GM19035 (cell line): Measurements from ENCODE around the gene NTRK3.

Experiments used
- ATAC-seq: cut with Tn5 transposase; IDR thresholded peaks from one replicate; pipeline ENCODE4 v1.9.1; 2021; ENCODE audit not compliant: unreplicated experiment

NTRK3 gene

GRCh38 chr15:87954793-87955192 is 301.7 kb downstream of the NTRK3 start:
- no peak for ATAC-seq

DNA sequence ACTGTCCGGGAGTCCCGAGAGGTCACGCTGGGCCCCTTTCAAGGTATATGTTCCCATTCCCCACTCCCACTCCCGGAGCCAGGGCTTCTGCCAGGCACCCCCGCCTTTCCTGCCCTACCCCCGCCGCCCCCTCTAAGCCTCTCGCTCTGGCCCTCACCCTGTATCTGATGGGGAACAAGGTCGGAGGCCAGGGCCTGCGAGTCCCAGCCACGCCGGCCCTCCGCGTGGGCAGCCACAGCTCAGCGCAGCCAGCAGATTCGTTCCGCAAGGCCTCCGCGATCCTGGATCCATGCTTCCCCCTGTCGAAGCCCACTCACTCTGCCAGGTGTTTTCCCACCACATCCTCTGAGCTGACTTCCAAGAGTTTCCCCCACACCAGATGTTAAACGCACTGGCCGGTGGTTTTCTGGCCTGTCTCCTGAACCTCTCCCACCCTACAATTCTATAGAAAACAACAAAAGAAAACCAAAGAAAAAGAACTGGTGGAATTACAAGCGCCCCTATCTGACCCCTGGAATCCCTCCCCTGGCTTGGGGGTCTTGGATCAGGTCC is 303.7 kb downstream of the NTRK3 start:
- no peak for ATAC-seq

GRCh38 chr15:87949575-87950223 is 306.8 kb downstream of the NTRK3 start:
- no peak for ATAC-seq

DNA sequence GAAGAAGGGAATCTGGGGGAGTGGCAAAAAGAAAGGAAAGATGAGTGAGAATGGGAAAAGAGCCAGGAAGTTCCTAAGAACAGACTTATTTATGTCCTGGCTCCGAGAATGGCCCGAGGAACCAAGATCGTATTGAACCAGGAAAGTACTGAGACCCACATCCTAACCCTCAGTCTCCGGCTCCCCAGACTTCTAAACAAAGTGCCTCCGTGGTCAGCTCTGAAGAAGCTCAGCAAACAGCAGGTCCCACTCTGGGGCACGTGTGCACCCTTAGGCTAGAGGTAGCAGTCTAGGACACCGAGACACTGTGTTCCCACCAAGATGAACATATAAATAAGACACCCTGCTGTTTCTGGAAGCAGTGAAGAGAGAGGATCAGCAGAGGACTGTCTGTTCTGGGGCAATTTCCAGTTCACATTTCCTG is 307.4 kb downstream of the NTRK3 start:
- no peak for ATAC-seq

DNA sequence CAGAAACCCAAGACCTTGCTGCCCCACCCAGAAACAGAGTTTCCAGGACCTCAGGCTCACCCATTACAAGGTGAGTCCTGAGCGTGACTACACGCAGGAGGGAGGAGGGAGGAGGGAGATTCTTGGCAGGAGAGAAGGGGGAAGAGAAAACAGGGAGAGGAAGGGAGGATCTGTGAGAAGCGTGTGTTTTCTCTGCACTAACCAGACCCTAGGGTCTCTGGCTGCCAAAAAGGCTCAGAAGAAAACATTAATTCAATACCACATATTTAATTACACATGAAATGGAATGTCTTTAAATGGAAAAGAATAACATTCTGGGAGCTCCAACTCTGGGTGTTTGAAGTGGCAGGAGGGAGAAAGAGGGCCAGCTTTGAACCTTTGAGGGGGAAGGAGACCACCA is 309.0 kb downstream of the NTRK3 start:
- no peak for ATAC-seq

GRCh38 chr15:87945246-87945645 is 311.3 kb downstream of the NTRK3 start:
- no peak for ATAC-seq

DNA sequence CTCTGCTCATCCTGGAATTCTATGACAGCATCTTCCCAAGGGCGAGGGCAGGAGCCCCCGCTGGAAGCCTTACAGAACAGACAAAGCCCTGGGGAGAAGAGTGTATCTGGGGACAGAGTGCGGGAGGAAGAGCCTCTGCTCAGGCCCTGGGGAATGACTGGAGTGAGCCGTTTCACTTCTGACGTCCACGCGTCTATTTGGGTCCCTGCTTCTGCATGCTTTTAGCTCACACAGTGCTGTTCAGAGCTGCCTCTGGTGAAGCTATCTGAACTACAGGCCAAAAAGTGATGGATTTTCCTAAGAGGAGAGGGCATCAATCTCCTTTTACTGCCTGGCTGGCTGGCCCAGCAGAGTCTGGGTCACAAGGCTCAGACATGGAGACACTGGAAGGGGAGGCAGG is 311.8 kb downstream of the NTRK3 start:
- no peak for ATAC-seq

- ATAC-seq: no peak
These were observed 312.5 kb downstream of the NTRK3 start for GRCh38 chr15:87944050-87944449.

- no peak for ATAC-seq
These were observed 312.9 kb downstream of the NTRK3 start for GRCh38 chr15:87943626-87944025.

DNA sequence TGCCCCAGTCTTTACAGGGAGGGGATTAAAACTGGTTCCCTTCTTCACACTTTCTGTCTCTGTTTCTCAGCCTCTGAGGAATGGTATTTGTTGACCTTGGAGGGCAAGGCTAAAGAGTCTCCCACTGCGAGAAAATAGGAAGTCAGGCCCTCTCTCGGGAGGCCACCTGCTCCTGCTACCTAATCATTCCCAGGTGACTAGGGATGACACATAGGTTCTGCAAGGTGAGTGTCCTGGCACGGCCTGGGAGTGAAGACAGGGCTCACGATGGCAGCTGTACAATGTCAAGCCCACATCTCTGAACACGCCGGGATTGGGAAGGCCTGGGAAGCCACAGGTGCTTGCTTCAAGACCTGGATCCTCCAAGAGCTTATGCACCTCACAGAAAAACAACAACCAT is 314.2 kb downstream of the NTRK3 start:
- ATAC-seq: no peak

- ATAC-seq: no peak
These were observed 314.9 kb downstream of the NTRK3 start for GRCh38 chr15:87941606-87942005.

DNA sequence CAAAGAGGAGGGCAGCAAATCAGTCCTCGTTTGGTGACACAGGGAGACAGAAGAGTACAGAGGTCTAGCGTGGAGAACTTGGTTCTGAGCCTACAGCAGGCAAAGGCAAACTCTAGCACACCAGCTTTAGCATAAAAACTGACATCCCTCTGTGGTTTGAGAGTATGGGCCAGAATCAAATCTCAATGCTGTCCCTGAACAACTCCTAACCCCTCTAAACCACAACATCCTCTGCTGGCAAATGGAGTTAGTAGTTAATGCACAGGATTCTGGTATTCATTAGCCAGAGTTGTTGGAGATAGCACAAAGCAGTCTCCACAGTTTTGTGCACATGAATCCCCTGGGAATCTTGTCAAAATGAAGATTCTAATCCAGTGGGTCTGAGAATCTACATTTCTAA is 315.8 kb downstream of the NTRK3 start:
- no peak for ATAC-seq

DNA sequence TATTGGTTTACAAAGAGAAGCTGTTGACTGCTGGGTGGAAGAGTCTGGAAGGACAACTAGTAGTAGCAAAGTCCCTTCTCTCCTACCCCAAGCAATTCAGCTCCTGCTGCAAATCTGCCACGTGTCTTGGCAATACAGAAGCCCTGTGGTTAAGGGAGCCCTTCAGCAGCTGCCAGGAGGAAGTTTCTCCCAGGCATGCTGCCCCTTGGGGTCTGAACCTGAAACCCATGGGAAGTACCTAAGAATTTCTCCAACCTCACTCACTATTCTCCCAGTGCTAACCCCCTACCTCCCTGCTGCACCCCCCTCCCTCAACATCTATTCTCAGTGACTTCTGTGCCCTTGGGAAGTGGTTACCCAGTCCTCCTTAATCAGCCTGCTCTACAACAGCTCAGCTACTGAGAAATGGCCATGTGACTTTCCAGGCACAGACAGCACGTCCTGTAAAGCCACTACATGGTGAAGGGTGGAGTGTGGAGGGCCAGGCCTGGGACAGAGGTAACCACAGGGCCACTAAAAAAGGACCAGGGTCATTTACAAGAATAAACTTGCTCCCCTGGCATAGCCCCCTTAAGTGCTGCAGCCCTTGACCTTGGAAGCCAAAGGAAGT is 316.6 kb downstream of the NTRK3 start:
- ATAC-seq: no peak

DNA sequence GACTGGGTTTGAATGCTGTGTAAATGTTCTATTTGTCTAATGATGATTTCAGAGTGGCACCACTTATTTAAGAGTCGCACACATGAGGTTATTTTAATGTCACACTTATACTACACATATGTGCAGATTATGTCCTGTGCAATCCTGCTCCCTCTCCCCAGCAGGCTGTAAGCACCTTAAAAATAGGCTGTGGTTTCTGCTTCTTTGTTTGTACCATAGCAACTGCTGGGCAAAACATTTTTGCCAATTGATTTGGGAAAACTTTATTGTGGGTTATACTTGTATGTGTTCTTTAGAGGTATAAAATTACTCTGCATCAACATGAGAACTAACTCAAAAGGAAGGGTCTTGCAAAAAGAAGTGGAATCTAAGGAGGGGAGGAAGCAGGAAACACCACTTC is 318.5 kb downstream of the NTRK3 start:
- no peak for ATAC-seq

- no peak for ATAC-seq
These were observed 321.0 kb downstream of the NTRK3 start for GRCh38 chr15:87935583-87935982.

- no peak for ATAC-seq
These were observed 325.0 kb downstream of the NTRK3 start for GRCh38 chr15:87931584-87931983.

GRCh38 chr15:87930457-87930856 is 326.1 kb downstream of the NTRK3 start:
- no peak for ATAC-seq

DNA sequence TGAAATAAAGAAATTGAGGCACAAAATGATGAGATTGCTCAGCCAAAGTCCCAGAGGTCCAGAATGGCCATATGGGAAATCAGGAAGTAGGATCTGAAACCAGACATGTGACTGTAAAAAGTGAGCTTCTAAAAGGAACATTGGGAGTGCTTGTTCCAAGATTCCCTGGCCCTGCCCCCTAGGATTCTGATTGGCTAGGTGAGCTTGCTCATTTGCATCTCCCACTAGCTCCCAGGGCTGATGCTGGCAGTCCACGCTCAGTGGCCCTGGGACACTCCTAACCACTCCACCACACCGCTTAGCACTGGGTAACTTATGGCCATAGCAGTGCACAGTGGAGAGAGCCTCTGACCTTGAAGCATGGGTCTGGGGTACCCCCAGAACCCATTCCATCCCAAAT is 326.7 kb downstream of the NTRK3 start:
- no peak for ATAC-seq

DNA sequence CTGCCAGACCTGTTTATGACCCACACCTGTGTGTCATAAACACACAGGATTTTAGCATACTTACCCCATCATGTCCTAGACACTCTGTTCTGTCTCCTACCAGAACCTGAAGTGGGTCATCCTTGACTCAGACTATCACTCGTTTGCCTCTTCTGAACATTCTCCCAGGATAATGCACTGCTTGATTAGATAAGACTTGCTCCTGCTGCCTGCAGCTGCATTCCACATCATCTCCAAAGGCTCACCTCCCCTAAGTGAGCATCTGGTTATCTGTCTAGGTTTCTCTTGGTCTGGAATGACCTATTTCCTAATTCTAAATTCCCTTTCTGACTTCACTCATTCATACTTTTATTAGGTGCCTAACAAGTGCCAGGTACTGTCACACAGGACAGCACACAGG is 332.1 kb downstream of the NTRK3 start:
- ATAC-seq: no peak

DNA sequence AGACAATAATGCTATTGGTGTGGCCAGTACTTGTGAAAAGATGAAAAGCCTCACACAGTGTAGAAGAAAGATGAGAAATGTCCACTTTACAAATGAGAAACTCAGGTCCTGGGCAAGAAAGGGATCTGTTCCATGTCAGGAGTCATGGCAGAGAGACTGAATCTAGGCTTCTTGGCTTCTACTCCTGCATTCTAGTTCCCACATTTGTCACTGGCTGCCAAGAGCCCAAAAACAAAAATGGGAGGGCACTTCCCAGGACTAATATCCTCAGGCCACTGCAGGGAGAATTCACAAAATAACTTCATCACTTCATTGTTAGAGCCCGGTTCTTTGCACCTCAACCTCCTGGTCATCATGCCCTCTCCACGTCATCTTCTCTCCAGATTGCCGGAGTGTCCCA is 337.5 kb downstream of the NTRK3 start:
- no peak for ATAC-seq

- ATAC-seq: no peak
These were observed 339.1 kb downstream of the NTRK3 start for GRCh38 chr15:87917480-87917879.

DNA sequence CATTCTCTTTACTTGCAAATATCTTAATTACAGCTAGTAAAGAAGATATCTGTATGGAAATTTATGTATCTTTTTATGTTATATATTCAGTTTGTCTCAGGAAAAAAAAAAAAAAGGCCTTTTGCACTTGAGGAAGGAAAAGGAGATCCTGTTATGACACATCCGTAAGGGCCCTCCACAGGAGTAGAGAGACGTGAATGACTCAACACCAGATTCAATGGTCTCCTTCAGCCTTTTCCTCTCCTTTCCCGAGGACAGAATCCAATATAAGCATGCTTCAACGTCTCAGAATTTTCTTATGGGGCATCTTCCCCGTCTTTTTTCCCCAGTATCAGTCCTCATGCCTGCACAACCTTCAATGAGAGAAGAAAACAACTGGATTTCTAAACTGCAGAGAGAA is 340.3 kb downstream of the NTRK3 start:
- no peak for ATAC-seq

- no peak for ATAC-seq
These were observed 346.2 kb downstream of the NTRK3 start for GRCh38 chr15:87910301-87910700.
